ENCODE results near the gene PCDH15. TPM values are rescaled to one million over a fixed set of nuclear protein-coding genes. Genes with fewer than 3 reads are reported as not detected.

PCDH15 gene
- total and polyA plus RNA-seq, 2 of the 8 experiments (the other 6 are each of a cell fraction or from before 2014, with no cell fraction given), result 0.11 TPM; not detected in 1

DNA sequence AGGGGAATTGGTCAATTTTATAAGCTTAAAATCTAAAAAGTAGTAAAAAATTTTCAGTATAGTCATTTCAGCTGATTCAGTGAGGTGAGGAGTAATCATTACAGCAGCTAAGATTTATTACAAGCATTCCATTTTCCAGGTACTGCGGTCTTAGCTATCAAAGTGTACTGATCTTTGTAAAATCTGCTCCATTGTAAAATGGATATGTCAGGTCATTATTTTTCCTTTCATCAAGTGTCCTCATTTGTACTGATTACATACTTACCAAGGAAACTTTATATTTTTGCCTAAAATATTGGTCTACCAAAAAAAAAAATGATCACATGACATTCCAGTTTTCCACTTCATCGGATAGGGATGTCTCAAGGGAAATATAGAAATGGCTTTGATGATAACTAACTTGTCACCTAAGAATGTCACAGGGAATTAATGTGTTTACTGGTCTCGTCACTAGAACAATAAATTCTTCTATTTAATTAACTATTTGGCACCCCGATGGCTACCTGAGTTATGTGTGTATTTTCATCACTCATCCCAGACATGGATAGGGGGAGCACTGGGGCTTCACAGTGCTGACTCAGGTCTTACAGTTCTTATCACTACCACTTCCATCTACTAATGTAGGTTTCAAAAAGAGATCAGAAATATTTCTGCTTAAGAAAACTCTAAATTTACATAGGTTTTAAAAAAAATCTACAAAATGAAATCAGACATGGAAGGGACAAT lies 948.4 kb downstream of the PCDH15 start:
- Histone ChIP-seq H3K23me2 (ENCODE audit: low read depth, low read length) (no peaks in the 10 kb centered on the region), H2BK120ac (replicated peaks; ENCODE audit: low read depth, low read length) (no peak overlapping the region), H3K4ac (replicated peaks; ENCODE audit: insufficient read length, low read depth, low read length) (no peak overlapping the region), H3K18ac (ENCODE audit: extremely low read depth, low read length) (no peak overlapping the region), H3K79me2 (ENCODE audit: control insufficient read depth in 1 of 2, insufficient read depth in 2 of 2, low read length in 2 of 2) (no peaks in the 10 kb centered on the region), H3K56ac (replicated peaks; ENCODE audit: insufficient read length, low read depth, low read length) (no peak overlapping the region), H3K4me1 (replicated peaks in 1 of 4; ENCODE audit: control insufficient read depth in 3 of 4, insufficient read depth in 4 of 4, low read length in 3 of 4) (no peaks in the 10 kb centered on the region), H4K20me1 (replicated peaks in 1 of 2; ENCODE audit: control insufficient read depth in 1 of 2, insufficient read depth in 2 of 2, low read length in 2 of 2) (no peaks in the 10 kb centered on the region), H3K27ac (ENCODE audit: low read depth, low read length) (no peak overlapping the region), H3K9ac (replicated peaks in 1 of 4; ENCODE audit: extremely low read depth in 1 of 4, low read depth in 3 of 4, low read length in 3 of 4) (no peak overlapping the region), H2BK15ac (ENCODE audit: low read length) (no peak overlapping the region), H3K4me2 (ENCODE audit: insufficient read depth in 1 of 2, low read depth in 2 of 2, low read length in 2 of 2) (no peak overlapping the region), H4K91ac (replicated peaks; ENCODE audit: insufficient read length, low read length) (no peak overlapping the region), H2BK20ac (ENCODE audit: low read length) (no peak overlapping the region), H3K4me3 (ENCODE audit: extremely low read depth in 1 of 4, insufficient read depth in 2 of 4, low read depth in 3 of 4, low read length in 4 of 4) (no peak overlapping the region), H3K27me3 (replicated peaks in 1 of 4; ENCODE audit: control insufficient read depth in 3 of 4, extremely low read depth in 1 of 4, insufficient read depth in 3 of 4, low read length in 3 of 4) (no peaks in the 10 kb centered on the region), H3K79me1 (ENCODE audit: low read depth, low read length) (no peaks in the 10 kb centered on the region), H2AFZ (ENCODE audit: low read length) (no peak overlapping the region), H3K9me3 (ENCODE audit: insufficient read depth in 2 of 2, low read depth in 1 of 2, low read length in 1 of 2) (no peaks in the 10 kb centered on the region), H3K23ac (ENCODE audit: insufficient read length) (no peak overlapping the region), H3K14ac (ENCODE audit: insufficient read length) (no peak overlapping the region), H2AK5ac (ENCODE audit: low read depth, low read length) (no peak overlapping the region), H4K5ac (ENCODE audit: insufficient read length, low read depth, low read length) (no peak overlapping the region), H2BK12ac (ENCODE audit: low read depth, low read length) (no peak overlapping the region), H3K36me3 (ENCODE audit: control insufficient read depth in 2 of 4, insufficient read depth in 4 of 4, low read length in 3 of 4) (no peaks in the 10 kb centered on the region), H2BK5ac (ENCODE audit: low read depth, low read length) (no peak overlapping the region), H4K8ac (ENCODE audit: extremely low read depth, insufficient read depth, low read length) (no peak overlapping the region)
- ChIA-PET POLR2A (ENCODE audit: partially characterized antibody) (no interaction called here), CTCF (ENCODE audit: partially characterized antibody) (no interaction called here)
- DNase-seq (ENCODE audit: low read depth in 1 of 2, low spot score in 2 of 2), result no peak
- WGBS, 2 experiments (ENCODE audit: extremely low coverage in 1 of 2, insufficient coverage in 1 of 2, insufficient read length in 1 of 2, insufficient replicate concordance in 2 of 2, low coverage in 1 of 2, low lambda C conversion rate in 2 of 2, missing lambda C conversion rate in 1 of 2), result 88% methylated on average over 4 of the region's 4 CpGs; no CpG with 5 or more reads in 1 of the 2 experiments
- no peak for FAIRE-seq
- TF ChIP-seq CHD1 (IDR thresholded peaks at IDR 0.05; ENCODE audit: low read depth, low read length), result no peak
- TF ChIP-seq TEAD4 (IDR thresholded peaks at IDR 0.05; ENCODE audit: low read depth, low read length), result no peak
- TF ChIP-seq CREB1 (IDR thresholded peaks at IDR 0.05), result no peak
- TF ChIP-seq BRCA1 (IDR thresholded peaks at IDR 0.05; ENCODE audit: low read depth, low read length), result no peak
- TF ChIP-seq POLR2A (IDR thresholded peaks at IDR 0.05; ENCODE audit: control extremely low read depth in 1 of 2, low read depth in 2 of 2, low read length in 2 of 2), result no peak
- no peak for TF ChIP-seq SIX5 (IDR thresholded peaks at IDR 0.05; ENCODE audit: low read depth, low read length)
- TF ChIP-seq BACH1 (IDR thresholded peaks at IDR 0.05; ENCODE audit: low read length), result no peak
- no peak for TF ChIP-seq CEBPB (IDR thresholded peaks at IDR 0.05; ENCODE audit: low read depth, low read length)
- no peak for TF ChIP-seq NRF1 (IDR thresholded peaks at IDR 0.05; ENCODE audit: low read depth, low read length)
- TF ChIP-seq SIN3A (conservative IDR thresholded peaks at IDR 0.05 in 1 of 2, IDR thresholded peaks at IDR 0.05 in 1 of 2; ENCODE audit: low read depth in 1 of 2, low read length in 2 of 2), result no peak
- TF ChIP-seq HDAC2 (IDR thresholded peaks at IDR 0.05; ENCODE audit: borderline replicate concordance in 1 of 2, low read depth in 2 of 2, low read length in 2 of 2), result no peak
- TF ChIP-seq EGR1 (IDR thresholded peaks at IDR 0.05; ENCODE audit: borderline replicate concordance, low read depth, low read length), result no peak
- no peak for TF ChIP-seq CBX8 (IDR thresholded peaks at IDR 0.05; ENCODE audit: borderline replicate concordance, low read depth, low read length)
- no peak for TF ChIP-seq SUZ12 (IDR thresholded peaks at IDR 0.05; ENCODE audit: low read length)
- TF ChIP-seq RAD21 (IDR thresholded peaks at IDR 0.05 in 1 of 2, conservative IDR thresholded peaks at IDR 0.05 in 1 of 2; ENCODE audit: low read depth in 2 of 2, low read length in 2 of 2), result no peak
